HG02759 (cell line): Measurements from ENCODE around the gene RXRA.

ENCODE experiments used
- ATAC-seq: cut with Tn5 transposase; IDR thresholded peaks from one replicate; pipeline ENCODE4 v1.9.1; 2021; ENCODE audit warnings: mild to moderate bottlenecking, moderate library complexity; ENCODE audit not compliant: unreplicated experiment

The RXRA gene

DNA sequence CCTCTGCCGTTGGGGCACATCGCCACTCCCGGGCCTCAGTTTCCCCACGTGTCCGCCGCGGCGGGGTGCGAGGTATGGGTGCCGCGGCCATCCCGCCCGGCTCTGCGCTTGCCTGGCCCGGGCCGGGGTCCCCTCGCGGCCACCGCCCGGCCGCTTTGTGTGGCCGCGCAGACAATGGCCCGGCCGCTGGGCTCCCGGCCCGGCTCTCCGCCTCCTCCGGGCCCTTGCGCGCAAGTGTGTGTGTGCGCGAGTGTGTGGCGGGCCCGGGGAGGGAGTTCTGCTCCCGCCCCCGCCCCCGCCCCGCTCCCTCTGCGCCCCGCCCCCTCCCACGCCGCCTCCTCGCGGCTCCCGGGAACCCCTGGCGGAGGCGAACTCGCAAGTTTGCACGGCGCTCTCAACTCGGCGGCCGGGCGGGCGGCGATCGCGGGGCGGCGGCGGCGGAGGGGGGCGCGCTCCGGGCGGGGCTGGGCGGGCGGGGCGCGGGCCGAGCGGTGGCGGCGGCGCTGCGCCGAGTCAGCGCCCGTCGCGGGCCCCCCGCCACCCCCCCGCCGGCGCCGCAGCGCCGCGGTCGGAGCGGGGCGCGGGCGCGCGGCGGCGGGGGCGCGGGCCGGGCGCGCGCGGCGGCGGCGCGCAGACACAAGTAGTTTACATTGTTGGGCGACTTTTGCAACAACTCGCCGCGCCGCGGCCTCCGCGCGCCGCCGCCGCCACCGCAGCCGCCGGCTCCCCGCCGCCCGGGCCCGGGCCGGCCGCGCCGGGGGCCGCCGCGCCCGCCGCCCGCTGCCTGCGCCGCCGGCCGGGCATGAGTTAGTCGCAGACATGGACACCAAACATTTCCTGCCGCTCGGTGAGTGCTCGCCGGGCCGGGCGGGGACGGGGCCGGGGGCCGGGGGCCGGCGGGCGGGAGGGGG is at the start of gene RXRA:
Gene RXRA, plus strand, starts transcription at position 643 of the 911 bp plus-strand sequence. Its CDS starts 177 bp downstream, at position 820.
- ATAC-seq = peak; percentile 42

DNA sequence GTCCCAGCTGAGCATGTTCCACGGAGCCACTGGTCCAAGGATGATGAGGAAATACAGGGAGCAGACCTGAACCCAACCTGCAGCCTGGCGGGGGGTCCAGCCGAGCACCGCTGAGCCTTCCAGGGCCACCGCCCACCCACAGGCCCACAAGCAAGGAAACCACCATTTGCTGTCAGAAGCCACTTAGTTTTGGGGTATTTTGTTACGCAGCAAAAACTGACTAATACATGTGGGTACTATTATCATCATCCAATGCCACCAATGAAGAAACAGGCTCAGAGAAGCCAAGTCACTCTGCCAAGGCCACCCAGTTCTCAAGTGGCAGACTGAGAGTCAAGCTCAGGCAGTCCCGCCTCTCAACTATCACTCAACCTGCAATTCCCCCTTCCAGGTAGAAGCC is 48.0 kb upstream of the RXRA start:
- ATAC-seq = no peak

DNA sequence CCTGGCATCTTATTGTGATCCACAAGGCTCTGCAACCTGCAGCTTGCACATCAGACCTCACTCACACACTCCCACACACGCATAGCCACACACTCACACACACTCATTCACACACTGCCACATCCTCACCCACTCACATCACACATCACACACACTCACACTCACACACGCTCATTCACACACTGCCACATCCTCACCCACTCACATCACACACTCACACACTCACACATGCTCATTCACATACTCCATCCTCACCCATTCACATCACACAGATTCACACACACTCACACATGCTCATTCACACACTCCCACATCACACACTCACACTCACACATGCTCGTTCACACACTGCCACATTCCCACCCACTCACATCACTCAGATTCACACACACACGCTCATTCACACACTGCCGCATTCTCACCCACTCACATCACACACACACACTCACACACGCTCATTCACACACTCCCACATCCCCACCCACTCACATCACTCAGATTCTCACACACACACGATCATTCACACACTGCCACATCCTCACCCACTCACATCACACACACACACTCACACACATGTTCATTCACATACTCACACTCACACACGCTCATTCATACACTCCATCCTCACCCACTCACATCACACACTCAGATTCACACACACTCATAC is 47.1 kb upstream of the RXRA start:
- ATAC-seq = no peak

DNA sequence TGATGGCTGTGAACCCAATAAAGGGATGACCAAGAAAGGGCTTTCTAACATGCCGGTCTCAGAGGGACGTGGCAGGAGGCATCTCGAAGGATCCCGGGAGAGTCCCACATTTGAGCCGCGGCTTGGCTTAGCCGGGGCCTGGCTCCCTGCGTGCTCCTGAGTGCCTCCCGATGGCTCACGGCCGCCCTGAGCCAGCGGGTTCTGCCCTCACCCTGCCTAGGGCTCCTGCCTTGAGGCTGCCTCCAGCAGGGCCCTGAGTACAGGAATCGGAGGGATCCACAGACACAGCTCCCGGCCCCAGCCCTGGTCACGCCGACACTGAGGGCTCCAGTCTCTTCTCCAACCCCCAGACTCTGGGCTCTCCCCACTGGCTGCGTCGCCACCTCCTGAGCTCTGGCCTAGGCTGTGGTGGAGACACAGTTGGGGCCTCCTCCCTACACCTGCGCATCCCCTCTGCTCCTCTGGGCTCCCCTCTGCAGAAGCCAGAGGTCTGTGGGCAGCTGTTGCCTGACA is 44.1 kb upstream of the RXRA start:
- ATAC-seq = no peak

DNA sequence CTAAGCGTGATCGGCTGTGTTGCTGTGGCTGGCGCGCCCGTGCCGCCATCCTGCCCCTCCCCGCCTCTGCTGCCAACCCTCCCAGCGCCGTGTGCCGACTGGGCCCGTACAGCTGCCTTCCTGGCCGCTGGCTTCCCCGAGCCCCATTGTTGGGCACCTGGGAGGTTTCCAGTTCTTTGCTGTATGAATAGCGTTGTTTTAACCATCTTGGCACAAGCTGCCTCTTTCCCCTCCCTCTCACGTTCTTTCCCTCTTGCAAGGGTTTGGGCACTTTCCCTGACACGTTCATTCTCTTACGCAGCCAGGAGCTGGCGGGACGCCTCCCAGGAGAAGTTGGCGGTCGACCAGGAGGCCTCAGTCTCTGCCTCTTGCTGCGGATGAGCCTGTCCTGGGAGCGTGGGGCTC is 43.1 kb upstream of the RXRA start:
- ATAC-seq = no peak

DNA sequence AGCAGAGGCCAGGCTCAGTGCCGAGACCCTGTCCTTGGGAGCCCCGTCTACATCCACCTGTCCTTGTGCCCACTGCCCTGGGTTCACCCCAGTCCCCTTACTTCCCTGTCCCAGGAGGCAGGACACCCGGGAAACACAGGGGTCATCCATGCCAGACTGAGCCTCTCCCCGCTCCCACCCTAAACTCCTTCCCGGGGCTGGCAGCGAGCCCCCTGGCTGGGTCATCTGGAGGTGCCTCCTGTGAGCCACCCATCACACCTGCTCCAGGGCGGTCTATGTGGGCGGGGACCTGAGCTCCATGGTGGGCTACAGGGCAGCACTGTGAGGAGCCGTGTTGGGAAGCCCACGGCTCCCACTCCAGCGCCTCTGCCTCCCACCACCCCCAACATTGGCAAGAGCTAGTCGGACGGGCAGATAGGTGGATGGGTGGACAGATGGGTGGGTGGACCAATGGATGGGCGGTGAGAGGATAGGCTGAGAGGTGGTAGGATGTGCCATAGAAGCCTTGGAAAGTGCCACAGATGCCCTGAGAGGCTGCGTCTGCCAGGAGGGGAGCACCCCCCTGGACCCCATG is 42.5 kb upstream of the RXRA start:
- ATAC-seq = no peak

DNA sequence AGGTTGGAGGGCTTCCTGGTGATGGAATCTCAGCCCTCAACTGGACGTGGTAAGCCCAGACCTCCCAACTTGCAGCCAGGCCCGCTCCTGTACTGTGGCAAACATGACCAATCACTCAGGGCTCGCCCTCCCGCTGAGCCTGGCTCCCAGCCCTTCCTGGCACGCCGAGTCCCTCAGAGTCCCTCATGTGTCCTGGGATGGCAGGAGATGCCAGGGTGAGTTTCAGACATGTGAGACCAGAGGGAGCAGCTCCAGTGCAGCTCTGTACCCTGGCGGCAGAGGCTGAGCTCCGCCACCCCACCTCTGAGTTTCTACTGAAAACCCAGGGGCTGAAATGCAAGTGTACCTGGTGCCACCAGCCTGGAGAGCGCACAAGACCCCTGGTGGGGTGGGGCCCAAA is 42.0 kb upstream of the RXRA start:
- ATAC-seq = no peak

DNA sequence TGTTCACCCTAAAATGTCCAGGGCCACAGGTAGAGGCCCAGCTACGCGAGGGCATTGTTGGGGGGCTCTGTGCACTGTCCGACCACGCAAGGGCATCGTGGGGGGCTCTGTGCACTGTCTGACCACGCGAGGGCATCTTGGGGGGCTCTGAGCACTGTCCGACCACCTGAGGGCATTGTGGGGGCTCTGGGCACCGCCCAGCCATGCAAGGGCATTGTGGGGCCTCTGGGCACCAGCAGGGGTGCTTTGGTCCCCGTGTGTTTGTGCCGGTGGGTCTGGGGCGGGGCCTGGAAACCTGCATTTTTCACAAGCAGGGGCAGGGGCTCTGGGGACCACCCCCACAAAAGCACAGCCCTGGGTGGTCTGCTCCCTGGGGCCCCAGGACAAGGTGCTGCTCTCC is 41.5 kb upstream of the RXRA start:
- no peak for ATAC-seq

DNA sequence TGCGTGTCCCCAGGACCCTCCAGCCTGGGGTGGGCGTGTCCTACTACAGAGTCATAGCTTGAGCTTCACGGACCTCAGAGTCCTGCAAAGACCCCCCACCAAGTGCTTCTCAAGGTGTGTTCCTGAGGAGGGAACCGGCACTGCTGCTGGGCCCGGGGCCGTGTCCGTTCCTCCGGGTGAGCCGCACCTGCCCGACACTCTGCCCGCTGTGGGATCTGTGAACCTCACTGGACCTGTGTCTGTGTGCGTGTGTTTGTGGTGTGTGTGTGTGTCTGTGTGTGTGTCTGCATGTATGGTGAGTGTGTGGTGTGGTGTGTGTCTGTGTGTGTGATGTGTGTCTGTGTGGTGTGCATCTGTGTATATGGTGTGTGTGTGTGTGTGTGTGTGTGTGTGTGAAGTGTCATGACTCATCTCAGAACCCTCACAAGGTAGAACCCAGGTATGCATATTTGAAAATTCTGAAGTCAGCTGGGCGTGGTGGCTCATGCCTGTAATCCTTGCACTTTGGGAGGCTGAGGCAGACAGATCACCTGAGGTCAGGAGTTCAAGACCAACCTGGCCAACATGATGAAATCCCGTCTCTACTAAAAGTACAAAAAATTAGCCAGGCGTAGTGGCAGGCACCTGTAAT is 40.9 kb upstream of the RXRA start:
- no peak for ATAC-seq

DNA sequence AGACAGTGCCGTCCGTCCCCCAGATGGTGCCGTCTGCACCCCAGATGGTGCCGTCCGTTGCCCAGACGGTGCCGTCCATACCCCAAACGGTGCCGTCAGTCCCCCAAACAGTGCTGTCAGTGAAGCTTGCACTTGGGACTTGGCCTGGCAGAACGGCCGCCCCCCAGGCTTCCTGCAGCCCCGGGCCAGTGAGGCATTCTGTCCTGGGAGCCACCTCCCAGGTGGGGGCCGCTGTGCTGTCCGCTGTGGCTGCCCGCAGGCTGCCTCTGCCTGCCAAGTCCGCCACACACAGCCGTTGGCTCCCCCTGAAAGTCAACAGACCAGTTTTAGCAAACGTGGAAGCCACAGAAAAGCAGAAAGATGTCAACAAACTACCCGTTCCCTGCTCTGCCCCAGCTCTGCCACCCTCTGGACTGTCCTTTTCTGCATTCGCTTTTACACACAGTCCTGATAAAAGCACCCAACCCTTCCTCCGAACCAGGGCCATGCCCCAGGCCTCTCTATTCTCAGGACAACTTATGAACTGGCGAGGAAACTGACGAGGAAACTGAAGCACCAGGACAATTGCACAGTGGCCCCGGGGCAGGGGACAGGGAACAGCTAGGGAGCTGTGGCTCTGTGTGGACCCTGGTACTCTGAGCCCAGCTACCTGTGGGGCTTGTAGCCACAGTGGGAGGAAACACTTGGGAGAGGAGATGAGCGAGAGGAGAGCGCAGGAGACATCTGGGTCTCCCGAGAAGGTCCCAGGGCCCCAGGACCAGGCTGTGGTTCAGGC is 39.6 kb upstream of the RXRA start:
- no peak for ATAC-seq

DNA sequence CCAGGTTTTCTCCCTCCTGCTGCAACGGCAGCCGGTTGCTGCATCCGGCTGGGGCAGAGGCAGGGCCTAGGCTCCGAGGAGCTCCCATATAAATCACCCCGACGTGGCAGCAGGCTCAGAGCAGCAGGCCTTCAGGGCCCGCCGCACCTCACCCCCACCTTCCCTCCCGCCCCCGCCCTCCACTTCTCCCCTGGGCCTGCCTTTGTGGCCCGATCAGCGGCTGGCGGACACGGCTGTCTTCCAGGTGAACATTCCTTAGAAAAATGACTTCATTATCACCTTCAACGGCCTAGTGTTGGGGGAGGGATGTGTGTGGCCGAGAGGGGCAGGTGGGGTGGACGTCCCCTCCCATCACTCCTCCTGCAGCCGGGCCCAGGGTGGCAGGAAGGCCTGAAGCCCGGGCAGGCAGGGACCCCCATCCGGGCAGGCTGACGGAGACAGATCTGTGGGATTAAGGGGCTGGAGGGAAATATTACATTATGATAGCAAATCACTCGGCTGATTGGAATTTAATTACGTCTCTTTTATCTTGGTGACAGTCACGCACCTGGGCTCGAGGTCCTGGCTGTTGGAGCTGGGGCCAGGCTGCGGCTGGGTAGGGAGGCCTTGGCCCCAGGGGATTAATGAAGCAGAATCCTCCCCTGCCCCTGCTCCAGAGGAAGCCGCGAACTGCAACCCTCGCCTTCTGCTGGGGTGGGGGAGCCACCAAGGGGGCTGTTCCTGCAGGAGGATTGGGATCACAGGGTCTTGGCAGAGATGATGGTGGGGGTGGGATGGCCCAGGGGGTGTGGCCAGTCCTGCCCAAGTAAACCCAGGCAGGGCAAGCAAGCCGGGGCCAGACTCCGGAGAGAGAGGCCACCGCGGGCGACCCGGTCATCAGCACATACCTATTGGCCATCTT is 38.4 kb upstream of the RXRA start:
- ATAC-seq = no peak

DNA sequence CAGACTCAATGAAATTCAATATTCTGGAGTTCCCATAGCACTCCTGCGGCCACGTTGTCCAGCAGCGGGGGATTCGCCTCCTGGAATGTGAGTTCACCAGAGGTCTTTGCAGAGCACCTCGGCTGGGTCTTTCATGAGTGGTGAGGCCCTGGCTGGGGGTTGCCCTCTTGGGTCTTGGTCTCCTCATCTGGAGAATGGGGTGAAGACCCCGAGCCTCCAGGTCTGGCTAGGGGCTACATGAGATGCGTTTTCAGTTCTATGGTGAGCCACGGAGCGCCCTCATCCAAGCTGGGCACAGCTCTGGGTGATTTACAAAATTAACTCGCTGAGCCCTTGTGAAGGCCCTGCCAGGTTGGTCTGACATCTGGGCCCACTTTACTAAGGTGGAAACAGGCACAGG is 37.5 kb upstream of the RXRA start:
- no peak for ATAC-seq

DNA sequence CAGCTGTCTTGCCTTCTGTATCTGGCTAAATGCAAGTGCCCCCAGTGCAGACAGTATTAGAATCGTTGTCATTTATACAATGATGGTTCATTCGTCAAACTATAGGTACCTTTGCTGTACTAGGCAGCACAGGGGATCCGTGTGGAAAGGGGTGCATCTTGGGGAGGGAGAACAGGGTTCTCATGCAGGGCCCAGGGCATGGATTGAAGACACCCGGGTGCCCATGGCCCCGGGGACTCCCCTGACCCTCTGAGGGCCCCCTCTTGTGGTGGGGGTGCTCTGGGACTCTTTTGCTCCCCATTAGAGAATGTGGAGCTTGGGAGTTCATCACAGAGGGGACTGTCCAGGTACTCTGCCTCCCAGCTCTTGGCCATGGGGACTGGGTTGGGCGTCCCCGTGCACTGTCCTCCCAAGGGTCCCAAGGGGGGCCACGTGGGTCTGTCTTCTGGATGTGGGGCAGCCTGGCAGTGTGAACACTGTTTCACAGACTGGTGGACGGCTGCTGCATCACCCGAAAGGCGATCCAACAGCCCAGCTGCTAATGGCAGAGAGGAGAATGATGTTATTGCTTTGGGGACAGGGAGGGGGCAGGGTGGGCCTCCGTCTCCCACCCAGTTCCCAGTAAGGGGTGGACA is 36.9 kb upstream of the RXRA start:
- no peak for ATAC-seq

DNA sequence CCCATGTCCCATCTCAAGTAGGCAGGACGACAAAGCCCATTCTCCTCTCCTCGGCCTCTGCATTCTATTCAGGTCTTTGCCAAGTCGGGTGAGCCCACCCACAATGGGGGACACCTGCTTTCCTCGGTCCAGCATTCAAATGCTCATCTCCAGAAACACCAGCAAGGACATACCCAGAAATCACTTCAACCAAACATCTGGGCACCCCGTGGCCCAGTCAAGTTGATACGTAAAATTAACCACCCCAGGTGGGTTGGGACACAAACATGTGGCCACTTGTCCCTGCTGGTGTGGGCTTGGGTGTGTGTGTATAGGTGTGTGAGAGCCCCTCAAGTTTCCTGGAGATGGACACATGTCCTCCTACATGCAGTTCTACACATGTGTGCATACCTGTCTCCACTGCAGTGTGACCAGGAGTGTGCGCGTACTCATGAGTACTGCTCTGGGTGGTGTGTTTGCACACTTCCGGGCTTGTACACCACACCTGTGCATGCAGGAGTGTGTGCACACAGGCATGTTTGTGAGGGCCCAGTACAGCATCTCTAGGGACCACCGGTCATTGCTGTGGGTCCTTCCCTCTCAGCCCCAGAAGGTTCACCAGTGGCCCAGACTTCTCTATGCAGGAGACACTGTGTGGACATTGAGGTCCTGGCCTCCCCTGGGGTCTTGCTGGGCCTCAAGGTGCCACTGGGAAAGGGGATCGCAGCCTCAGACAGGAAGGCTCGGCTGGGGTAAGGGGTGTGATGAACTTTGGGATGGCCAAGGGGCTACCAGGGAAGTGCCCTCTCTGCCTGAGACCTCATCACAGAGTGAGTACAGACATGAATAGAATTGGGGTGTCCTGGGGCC is 35.4 kb upstream of the RXRA start:
- no peak for ATAC-seq

DNA sequence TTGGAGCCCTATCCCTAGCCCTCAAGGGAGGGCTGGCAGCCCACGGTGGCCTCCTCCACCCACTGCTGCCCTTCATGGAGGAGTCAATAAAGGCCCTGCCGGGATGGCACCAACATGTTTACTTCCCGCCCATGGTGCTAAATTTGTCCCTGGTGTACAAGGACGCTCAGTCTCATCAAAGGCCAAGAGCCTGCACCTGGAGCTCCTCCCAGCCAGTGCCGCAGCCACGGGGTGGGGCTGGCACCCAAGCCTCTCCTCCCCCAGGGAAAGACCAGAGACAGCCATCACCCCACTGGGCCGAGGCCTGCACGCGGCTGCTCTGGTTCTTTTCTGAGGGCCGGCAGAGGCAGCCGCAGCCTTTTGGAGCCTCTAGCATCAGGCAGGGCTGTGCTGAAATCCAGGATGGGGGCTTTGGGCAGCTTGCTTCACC is 34.8 kb upstream of the RXRA start:
- no peak for ATAC-seq

DNA sequence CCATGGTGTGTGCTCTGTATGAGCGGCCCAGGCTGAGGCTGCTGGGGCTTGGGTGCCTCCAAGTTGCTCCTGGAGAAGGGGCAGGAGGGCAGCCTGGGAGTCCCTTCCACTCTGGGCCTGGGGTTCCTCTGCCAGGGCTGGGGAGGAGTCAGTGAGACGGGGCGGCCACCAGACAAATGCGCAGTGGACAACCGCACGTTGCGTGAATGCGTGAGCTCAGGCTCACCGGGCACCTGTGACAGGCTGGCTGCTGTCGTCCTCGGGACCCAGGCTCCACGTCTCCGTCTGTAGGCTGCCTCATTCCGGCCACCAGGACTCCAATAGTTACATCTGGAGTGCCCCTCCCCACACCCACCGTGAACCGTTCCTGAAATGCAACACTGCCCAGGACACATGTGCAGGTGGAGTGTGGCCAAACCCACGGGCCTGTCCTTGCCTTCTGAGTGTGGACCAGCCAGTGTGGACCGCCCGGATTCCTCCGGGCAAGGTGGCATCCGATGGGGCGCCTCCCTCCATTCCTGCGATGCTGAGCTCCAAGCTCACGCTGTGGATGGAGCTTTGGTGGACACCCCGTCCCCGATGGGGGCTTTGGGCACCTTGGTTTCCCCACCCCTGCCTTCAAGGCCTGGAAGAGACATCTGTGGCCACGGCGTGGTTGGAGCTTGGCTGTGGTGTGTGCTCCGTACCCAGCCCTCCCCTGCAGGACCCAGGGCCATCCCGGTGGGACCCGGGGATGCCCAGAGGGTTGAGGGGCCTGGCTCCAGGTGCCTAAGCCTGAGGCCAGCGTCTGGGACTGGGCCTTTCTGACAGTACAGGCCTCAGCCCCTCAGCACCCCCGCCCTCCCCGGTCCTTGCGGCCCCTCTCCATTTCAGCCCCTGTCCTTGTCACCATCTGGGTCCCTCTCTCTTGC is 34.0 kb upstream of the RXRA start:
- ATAC-seq = no peak

DNA sequence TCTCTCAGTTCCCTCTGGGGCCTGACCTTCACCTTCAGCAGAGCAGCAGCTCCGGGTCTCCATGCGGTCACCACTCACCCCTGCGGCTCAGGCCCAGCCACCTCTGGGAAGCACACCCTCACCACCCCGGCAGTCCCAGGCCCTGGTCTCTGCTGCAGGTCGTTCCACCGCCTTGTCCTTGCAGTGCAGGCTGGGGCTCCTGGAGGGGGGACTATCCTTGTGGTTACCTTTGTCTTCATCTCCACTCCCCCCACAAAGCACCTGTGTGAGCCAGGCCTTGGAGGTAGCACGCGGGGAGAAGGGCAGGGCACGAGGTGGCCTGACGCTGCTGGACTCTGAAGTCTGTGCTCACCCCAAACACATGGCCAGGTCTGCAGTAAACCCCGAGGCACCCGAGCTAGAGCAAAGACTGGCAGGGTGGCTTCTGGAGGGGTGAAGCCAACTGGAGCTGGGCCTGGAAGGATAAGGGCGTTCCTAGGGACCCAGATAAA is 33.2 kb upstream of the RXRA start:
- ATAC-seq = no peak
